HG02852 (cell line): Measurements from ENCODE around the gene B3GAT1.

ENCODE experiments used
- ATAC-seq: cut with Tn5 transposase; IDR thresholded peaks from one replicate; pipeline ENCODE4 v1.9.1; 2021; ENCODE audit warnings: mild to moderate bottlenecking, moderate library complexity; ENCODE audit not compliant: unreplicated experiment

B3GAT1 gene

GRCh38 chr11:134413043-134413825 lies 1.2 kb upstream of the B3GAT1 start:
- no peak for ATAC-seq

DNA sequence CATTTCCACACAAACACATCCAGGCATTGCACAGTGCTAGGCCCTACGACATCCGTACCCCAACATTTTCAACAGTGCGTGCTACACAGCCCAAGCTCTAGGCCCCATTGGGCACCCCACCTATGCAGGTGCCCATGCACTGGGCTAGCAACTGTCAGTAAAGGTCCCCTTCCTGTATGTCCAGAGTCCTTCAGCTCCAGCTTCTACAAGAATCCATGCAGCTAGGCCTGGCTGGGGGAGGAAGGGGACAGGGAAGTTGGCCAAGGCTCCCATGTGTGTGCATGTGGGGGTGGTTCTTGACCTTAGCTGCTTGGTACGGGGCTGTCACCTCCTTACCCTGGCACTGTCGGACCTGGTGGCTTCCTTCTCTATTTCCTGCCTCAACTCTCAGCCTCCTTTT lies 1.3 kb downstream of the B3GAT1 start:
- no peak for ATAC-seq

GRCh38 chr11:134409552-134410429 lies 2.3 kb downstream of the B3GAT1 start:
- no peak for ATAC-seq

DNA sequence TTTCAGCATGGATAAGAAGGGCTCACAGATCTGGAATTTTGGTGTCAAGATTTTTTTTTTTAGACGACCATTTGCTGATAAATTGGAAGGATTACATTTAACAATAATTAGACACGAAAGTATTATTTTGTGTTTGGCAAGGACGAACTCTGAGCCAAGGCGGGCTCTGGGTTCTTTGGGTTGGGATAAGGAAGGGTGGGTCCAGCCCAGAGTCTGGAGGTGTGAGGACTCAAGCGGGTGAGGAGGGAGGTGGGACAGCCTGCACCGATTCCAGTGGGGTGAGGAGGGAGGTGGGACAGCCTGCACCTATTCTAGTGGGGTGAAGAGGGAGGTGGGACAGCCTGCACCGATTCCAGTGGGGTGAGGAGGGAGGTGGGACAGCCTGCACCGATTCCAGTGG lies 4.1 kb downstream of the B3GAT1 start:
- ATAC-seq, result no peak

DNA sequence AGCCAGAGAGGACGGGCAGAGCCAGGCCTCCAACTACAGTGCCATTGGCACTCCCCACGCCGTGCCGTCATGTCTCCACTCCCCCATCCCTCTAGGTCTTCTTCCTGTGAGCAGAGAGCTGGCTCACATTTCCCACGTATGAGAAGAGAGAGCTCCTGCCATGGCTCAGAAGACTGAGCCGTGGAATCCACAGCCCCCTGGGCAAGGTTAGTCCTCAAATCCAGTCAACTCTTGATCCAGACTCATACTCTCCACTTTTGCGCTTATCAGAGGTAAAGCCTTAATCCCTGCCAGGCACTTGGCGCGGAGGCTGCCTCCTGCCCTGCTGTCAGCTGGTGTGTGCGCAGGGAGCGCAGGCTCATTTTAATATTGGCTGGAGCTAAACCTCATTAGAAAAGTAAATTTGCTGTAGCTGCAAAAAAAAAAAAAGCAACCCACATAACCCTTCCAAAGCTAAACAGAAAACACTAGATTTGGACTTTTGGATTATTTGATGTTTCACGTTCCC lies 4.7 kb downstream of the B3GAT1 start:
- ATAC-seq, result no peak

DNA sequence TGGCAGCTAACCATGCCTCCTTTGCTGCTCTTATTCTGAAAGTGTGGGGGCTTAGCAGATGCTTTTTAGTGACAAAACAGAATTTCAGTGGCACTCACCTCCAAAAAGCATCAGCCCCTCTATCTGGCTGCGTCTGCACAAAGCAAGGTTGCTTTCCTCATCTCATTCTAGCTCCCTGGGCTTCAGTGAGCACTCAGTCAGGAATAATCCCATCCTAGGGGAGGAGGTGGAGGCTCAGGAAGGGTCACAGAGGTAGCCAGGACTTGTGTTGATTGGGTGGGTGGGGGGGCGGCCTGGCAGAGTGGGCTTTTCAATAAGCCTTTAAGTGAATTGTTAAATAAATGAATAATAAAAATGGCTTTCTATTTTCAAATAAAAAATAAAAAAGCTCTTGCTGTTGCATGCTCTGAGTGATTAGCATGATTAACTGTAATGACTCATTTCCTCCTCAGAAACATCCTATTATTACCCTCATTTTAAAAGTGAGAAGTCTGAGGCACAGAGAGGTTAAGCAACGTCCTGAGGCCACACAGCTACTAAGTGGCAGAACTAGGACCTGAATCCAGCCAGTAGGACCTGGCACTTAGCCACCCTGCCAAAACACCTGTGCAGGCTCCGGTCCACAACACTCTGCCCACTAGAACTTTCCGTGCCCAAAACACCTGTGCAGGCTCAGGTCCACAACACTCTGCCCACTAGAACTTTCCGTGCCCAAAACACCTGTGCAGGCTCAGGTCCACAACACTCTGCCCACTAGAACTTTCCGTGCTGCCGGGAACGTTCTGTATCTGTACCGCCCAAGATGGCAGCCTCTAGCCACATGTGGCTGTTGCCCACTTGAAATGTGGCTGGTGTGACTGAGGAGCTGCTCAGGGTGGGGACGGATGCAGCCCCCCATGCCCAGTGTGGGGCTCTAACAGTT lies 5.5 kb downstream of the B3GAT1 start:
- no peak for ATAC-seq

DNA sequence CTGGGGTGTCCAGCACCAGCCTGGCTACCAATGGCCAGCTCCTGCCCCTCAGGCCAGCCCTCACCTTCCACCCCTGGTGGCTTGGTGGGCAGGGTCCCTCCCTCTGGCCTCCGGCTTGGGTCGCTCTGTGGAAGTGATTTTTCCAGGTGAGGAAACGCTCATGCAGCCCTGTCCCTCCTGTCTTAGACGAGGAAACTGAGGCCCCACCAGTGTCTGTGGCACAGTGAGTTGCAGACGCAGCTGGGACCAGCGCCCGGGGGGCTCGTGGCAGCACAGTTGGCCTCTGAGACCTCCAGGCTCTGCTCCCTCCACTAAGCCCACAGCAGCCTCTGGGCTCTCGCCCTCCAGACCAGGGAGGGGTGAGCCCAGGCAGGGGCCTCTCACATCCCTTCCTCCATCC lies 6.2 kb downstream of the B3GAT1 start:
- no peak for ATAC-seq

- ATAC-seq, result no peak
Observed at GRCh38 chr11:134405436-134405835, 6.6 kb downstream of the B3GAT1 start.

- ATAC-seq, result no peak
Observed at GRCh38 chr11:134404575-134405341, 7.3 kb downstream of the B3GAT1 start.

DNA sequence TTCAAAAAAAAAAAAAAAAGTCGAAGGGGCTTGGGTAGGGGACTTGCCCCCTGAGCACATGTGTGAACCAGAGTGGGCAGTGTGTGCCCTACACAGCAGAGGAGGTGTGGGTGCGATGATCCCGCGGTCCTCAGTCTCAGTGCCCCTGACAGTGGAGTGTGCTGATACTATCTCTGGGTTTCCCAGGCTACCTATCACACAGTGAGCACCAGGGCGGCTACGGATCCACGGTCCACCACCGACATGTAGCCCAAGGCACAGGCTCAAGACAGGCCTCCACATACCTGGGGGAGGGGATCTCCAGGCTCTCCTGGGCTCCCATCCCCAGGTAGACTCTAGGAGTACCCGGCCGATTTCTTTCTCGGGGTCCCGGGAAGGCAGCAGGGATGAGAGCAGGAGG lies 9.1 kb downstream of the B3GAT1 start:
- no peak for ATAC-seq

- ATAC-seq, result no peak
Observed at GRCh38 chr11:134401825-134402809, 9.9 kb downstream of the B3GAT1 start.

GRCh38 chr11:134399996-134400395 lies 12.0 kb downstream of the B3GAT1 start:
- ATAC-seq, result no peak

DNA sequence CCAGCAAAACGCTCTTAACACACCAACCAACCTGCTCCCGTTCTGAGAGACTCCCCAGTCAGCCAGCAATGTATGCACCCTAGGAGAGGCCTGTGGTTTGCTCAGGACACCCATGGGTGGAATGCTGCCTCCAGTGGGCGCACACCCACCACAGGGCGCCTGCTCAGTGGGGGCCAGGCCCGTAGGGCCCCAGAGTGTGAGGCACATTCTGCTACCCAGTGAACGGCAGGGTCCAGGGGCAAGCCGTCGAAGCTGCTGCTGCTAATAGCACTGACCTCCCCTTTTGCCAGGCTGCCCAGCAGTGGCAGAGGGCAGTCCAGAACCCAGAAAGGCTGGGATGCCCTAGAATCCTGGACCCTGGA lies 12.8 kb downstream of the B3GAT1 start:
- no peak for ATAC-seq

- ATAC-seq, result no peak
Observed at GRCh38 chr11:134398644-134399292, 13.3 kb downstream of the B3GAT1 start.

DNA sequence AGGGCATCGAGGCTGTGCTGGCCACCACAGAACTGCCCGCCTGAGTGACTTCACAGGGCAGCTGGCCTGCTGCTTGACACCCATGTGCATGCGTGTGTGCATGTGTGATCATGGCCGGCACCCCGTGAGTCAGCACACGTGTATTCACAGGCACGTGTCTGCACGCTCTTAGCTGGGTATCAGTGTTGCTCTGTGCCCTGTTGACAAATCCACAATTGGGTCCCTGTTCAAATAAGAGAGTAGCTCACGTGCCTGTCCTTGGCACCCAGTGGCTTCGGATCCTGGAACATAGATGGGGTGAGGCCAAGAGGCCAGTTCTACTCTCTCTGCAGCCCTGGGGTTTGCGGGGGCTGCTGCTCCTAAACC lies 14.0 kb downstream of the B3GAT1 start:
- ATAC-seq, result no peak

DNA sequence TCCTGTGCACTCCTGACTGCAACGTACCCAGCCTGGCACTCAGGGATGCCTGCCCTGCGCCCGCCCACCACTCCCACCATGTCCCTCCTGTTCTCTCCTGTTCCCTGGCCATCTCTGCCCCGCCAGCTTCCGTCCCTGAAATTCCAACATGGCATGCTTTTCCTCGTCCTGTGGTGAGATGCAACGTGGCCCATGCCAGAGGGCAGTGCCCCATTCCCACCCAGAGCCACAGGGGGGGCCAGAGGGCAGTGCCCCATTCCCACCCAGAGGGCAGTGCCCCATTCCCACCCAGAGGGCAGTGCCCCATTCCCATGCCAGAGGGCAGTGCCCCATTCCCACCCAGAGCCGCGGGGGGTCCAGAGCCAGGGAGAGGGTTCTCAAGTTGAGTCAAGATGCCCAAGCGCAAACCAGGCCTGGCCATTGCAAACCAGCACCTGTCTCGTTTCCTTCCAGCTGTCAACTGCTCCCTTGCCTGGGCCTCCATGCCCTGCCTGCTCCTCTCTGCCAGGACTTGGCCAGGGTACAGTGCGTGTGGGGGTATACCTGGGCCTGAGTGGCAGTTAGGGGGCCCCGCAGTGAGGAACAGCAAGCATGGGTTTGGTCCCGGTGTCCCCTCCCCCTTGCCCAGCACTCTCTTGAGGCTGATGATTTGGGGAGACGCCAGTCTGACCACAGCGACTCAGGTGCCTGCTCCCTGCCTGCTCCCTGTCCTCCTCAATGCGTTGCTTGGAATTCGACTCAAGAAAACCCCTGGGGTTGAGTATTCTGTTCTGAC lies 14.6 kb downstream of the B3GAT1 start:
- no peak for ATAC-seq

GRCh38 chr11:134395002-134395401 lies 17.0 kb downstream of the B3GAT1 start:
- no peak for ATAC-seq

DNA sequence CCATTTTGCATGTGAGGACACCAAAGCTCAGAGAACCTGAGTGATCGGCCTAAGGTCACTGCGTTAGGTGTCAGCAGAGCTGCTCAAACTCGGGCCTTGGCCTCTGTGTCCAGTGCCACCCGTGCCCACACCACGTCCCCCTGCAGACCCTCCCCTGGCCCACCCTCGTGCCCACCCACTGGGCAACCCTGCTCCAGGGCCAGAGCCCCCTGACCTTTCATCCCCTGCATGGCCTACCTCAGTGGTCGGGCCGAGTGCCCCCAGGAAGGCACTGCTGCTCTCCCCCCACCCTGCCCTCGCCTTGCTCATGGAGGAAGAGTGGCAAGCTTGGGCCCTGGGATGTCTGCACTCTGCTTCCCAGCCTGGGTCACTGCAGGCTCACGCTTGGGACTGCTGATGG lies 17.7 kb downstream of the B3GAT1 start:
- ATAC-seq, result no peak
